Measurements from ENCODE around the gene CACNA2D2.
A peak's percentile ranks its signal among the peaks of the same experiment; 100 is the strongest.

- peak; percentile 96 for TF ChIP-seq CTCF (IDR thresholded peaks at IDR 0.05; ENCODE audit: insufficient read depth, low read length, poor library complexity, severe bottlenecking)
- no peak for TF ChIP-seq EZH2phosphoT487 (conservative IDR thresholded peaks at IDR 0.05; ENCODE audit: low read length)
Observed at GRCh38 chr3:50519471-50520089, 16.1 kb upstream of the CACNA2D2 start.

All from SU-DHL-6 (cell line).